Cerebellar nuclear complex (tissue), 1 donor: Measurements from ENCODE around the gene SPTSSA.
"Not testable (repeated sequence)": the region's sequence is repeated elsewhere in the genome, so short reads cannot be mapped to it uniquely, and the experiment has no call there.

Experiments used
- DNase-seq, 2 experiments: peaks; one replicate each; lab custom pipeline; 2025; lab: John Stamatoyannopoulos, UW

SPTSSA gene

GRCh38 chr14:34462132-34462893, at the start of gene SPTSSA:
TSS of gene SPTSSA (minus strand) at chr14:34462240. CDS start at chr14:34462207, 33 bp downstream.
- DNase-seq: peak; percentile 21 to 50

- DNase-seq: no peak
These were observed 45.8 kb upstream of the SPTSSA start for GRCh38 chr14:34507884-34508283.

GRCh38 chr14:34507459-34507858, 45.4 kb upstream of the SPTSSA start:
- no peak for DNase-seq

GRCh38 chr14:34505124-34505491, 43.1 kb upstream of the SPTSSA start:
- not testable (repeated sequence) for DNase-seq

GRCh38 chr14:34504027-34504426, 42.0 kb upstream of the SPTSSA start:
- DNase-seq: not testable (repeated sequence)

- DNase-seq: no peak
These were observed 40.6 kb upstream of the SPTSSA start for GRCh38 chr14:34502545-34503225.

GRCh38 chr14:34502001-34502400, 40.0 kb upstream of the SPTSSA start:
- no peak for DNase-seq

GRCh38 chr14:34501004-34501580, 39.1 kb upstream of the SPTSSA start:
- no peak for DNase-seq

- DNase-seq: no peak
These were observed 36.8 kb upstream of the SPTSSA start for GRCh38 chr14:34498684-34499412.

GRCh38 chr14:34496679-34497513, 34.9 kb upstream of the SPTSSA start:
- no peak for DNase-seq

GRCh38 chr14:34496007-34496678, 34.1 kb upstream of the SPTSSA start:
- DNase-seq: peak in 1 of 2 experiments; percentile 20

- no peak for DNase-seq
These were observed 27.3 kb upstream of the SPTSSA start for GRCh38 chr14:34489324-34489723.

GRCh38 chr14:34488528-34488927, 26.5 kb upstream of the SPTSSA start:
- no peak for DNase-seq

GRCh38 chr14:34484726-34485125, 22.7 kb upstream of the SPTSSA start:
- DNase-seq: no peak

- no peak for DNase-seq
These were observed 20.4 kb upstream of the SPTSSA start for GRCh38 chr14:34482463-34482862.

- DNase-seq: no peak
These were observed 17.7 kb upstream of the SPTSSA start for GRCh38 chr14:34479694-34480093.

- no peak for DNase-seq
These were observed 16.2 kb upstream of the SPTSSA start for GRCh38 chr14:34478261-34478660.

- DNase-seq: not testable (repeated sequence)
These were observed 14.0 kb upstream of the SPTSSA start for GRCh38 chr14:34476036-34476435.

- no peak for DNase-seq
These were observed 13.1 kb upstream of the SPTSSA start for GRCh38 chr14:34475163-34475562.

GRCh38 chr14:34474187-34474679, 12.2 kb upstream of the SPTSSA start:
- DNase-seq: no peak
